ENCODE data around the gene KRTAP5-5.
A peak's percentile ranks its signal among the peaks of the same experiment; 100 is the strongest.

The KRTAP5-5 gene

DNA sequence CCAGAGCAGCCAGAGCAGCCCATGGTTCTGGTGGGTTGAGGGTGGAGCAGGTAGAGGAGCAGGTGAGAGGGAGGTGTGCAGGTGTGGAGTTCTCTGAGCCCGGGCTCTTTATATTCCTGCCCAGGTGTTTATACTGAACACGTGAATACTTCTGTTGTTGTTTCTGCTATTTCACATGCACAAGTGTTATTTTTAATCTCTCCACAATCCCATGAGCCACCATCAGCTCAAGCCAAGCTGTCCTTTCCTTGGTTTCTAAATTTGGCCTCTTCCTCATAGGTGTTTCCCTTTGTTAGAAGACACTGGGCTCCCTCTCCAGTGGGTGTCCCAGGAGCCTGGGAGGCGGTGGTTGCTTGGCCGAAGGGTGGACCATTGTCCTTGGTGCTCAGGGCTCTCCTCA is 21.2 kb upstream of the KRTAP5-5 start, which contains the start of gene KRTAP5-3:
Gene KRTAP5-3, minus strand, starts transcription at position 101 of the 400 bp plus-strand sequence. Its CDS starts 78 bp downstream, at position 23.
- no peak for TF ChIP-seq PAX5 (IDR thresholded peaks at IDR 0.05; ENCODE audit: insufficient read depth, low read length, severe bottlenecking)
- TF ChIP-seq TAF1 (IDR thresholded peaks at IDR 0.05; ENCODE audit: low read depth, low read length) = no peak
- no peak for TF ChIP-seq POLR2A (IDR thresholded peaks at IDR 0.05; ENCODE audit: low read depth, low read length)
- no peak for TF ChIP-seq POLR2AphosphoS5 (IDR thresholded peaks at IDR 0.05; ENCODE audit: low read depth, low read length)
- no peak for TF ChIP-seq SPI1 (IDR thresholded peaks at IDR 0.05; ENCODE audit: low read depth, low read length)
- no peak for TF ChIP-seq POU2F2 (IDR thresholded peaks at IDR 0.05; ENCODE audit: low read depth, low read length)
- DNase-seq (ENCODE audit: insufficient read length, low spot score) = no peak
- FAIRE-seq = no peak

DNA sequence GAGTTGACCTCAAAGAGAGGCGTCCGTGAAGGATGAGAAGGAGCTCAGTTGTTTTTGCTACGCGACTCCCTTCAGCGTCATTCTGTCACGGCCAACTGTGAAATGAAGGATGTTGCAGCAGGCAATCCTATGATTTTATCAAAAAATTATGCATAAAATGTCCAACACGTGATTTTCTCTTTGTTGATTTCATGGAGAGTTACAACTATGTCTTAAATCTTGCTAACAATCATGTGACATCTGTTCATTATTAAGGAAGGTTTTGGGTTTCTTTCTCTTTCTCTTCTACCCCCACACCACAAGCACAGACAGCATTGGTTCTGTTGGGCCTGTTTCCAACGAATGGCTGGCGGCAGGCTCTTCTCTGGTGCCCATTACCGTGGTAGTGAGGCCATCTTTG is 11.3 kb upstream of the KRTAP5-5 start:
- DNase-seq (ENCODE audit: insufficient read length, low spot score) = no peak
- FAIRE-seq = no peak
- TF ChIP-seq TAF1 (IDR thresholded peaks at IDR 0.05; ENCODE audit: low read depth, low read length) (no peak), POU2F2 (IDR thresholded peaks at IDR 0.05; ENCODE audit: low read depth, low read length) (no peak), SPI1 (IDR thresholded peaks at IDR 0.05; ENCODE audit: low read depth, low read length) (no peak), POLR2A (IDR thresholded peaks at IDR 0.05; ENCODE audit: low read depth, low read length) (no peak), POLR2AphosphoS5 (IDR thresholded peaks at IDR 0.05; ENCODE audit: low read depth, low read length) (no peak), PAX5 (IDR thresholded peaks at IDR 0.05; ENCODE audit: insufficient read depth, low read length, severe bottlenecking) (no peak)

DNA sequence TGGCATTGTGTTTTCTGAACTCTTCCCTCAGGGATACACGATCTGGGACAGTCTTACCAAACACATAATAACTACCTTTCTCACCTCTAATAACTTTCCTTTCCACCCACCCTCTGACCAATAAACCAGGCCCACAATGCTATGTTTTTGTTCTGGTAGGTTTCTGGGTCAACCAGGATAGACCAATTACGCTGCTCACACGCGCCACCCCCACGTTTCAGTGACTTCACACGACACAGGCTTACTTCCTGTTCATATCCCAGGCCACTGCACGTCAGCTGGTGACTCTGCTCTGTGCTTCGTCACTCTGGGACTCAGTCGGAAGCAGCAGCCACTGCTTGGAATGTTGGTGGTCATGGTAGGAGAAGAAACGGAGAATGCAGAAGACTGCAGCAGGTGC is 10.1 kb upstream of the KRTAP5-5 start:
- FAIRE-seq (no peak), DNase-seq (ENCODE audit: insufficient read length, low spot score) (no peak)
- TF ChIP-seq SPI1 (IDR thresholded peaks at IDR 0.05; ENCODE audit: low read depth, low read length) (no peak), PAX5 (IDR thresholded peaks at IDR 0.05; ENCODE audit: insufficient read depth, low read length, severe bottlenecking) (no peak), TAF1 (IDR thresholded peaks at IDR 0.05; ENCODE audit: low read depth, low read length) (no peak), POU2F2 (IDR thresholded peaks at IDR 0.05; ENCODE audit: low read depth, low read length) (no peak), POLR2AphosphoS5 (IDR thresholded peaks at IDR 0.05; ENCODE audit: low read depth, low read length) (no peak), POLR2A (IDR thresholded peaks at IDR 0.05; ENCODE audit: low read depth, low read length) (no peak)

DNA sequence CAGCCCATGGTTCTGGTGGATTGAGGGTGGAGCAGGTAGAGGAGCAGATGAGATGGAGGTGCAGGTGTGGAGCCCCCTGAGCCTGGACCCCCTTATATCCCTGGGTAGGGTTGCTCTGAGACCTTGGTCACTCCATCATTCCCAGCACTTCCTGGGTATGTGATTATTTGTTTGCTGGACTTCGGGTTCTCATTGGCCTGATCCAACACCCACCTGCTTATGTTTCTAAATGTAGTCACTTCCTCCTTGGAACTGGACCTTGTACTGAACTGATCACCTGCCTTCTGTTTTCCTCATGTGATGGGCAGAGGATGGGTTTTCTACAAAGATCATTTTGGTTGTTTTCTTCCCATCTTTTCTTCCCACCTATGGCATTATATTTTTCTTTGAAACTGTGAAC is 7.5 kb upstream of the KRTAP5-5 start, which contains the start of gene KRTAP5-4:
Gene KRTAP5-4, minus strand, starts transcription at position 53 of the 400 bp plus-strand sequence. Its CDS starts 45 bp downstream, at position 8.
- TF ChIP-seq POU2F2 (IDR thresholded peaks at IDR 0.05; ENCODE audit: low read depth, low read length) (no peak), SPI1 (IDR thresholded peaks at IDR 0.05; ENCODE audit: low read depth, low read length) (0 out of 2 replicates have a peak, but pooled peaks have one; percentile 8)
- FAIRE-seq = no peak
- no peak for DNase-seq (ENCODE audit: insufficient read length, low spot score)

DNA sequence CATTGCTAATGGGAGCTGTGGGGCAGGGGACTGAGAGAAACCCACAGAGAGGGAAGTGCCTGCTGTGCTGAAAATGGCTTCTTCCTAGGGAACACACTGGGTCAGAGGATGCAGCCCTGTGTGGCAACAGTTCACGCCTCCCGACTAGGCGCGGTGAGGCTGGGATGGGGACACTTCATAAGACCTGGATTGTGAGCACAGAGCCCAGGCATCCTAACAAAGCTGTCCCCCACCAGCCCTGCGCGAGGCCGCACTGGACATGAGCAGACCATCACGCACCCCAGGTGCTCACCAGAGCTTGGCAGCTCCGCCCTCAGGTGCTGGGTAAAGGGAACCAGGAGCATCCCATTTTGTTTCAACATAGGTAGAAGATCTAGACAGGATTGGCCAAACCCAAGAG is 5.9 kb upstream of the KRTAP5-5 start:
- FAIRE-seq = no peak
- TF ChIP-seq POLR2A (IDR thresholded peaks at IDR 0.05; ENCODE audit: low read depth, low read length) (no peak), SPI1 (IDR thresholded peaks at IDR 0.05; ENCODE audit: low read depth, low read length) (no peak), PAX5 (IDR thresholded peaks at IDR 0.05; ENCODE audit: insufficient read depth, low read length, severe bottlenecking) (no peak), TAF1 (IDR thresholded peaks at IDR 0.05; ENCODE audit: low read depth, low read length) (no peak), POLR2AphosphoS5 (IDR thresholded peaks at IDR 0.05; ENCODE audit: low read depth, low read length) (no peak), POU2F2 (IDR thresholded peaks at IDR 0.05; ENCODE audit: low read depth, low read length) (no peak)
- DNase-seq (ENCODE audit: insufficient read length, low spot score) = no peak

DNA sequence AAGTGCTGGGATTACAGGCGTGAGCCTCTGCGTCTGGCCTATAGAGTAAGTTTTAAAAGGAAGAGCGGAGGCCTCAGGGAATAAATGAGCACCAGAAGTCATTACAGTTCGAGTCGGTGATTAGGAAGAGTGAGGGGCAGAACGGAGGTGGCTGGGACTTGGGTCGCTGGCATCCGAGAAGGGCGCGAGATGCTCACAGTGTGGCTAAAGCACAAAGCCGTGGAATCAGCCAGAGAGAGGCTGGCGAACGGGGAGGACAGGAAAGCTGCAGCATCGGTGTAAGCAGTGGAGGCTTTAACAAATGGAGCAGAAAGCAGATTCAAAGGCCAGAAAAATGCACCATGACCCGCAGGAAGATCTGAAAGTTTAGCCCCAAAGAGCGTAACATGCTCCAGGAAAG is 5.0 kb upstream of the KRTAP5-5 start:
- DNase-seq (ENCODE audit: insufficient read length, low spot score) = no peak
- no peak for FAIRE-seq
- TF ChIP-seq POLR2AphosphoS5 (IDR thresholded peaks at IDR 0.05; ENCODE audit: low read depth, low read length) = no peak
- no peak for TF ChIP-seq PAX5 (IDR thresholded peaks at IDR 0.05; ENCODE audit: insufficient read depth, low read length, severe bottlenecking)
- no peak for TF ChIP-seq TAF1 (IDR thresholded peaks at IDR 0.05; ENCODE audit: low read depth, low read length)
- no peak for TF ChIP-seq POLR2A (IDR thresholded peaks at IDR 0.05; ENCODE audit: low read depth, low read length)
- no peak for TF ChIP-seq POU2F2 (IDR thresholded peaks at IDR 0.05; ENCODE audit: low read depth, low read length)
- no peak for TF ChIP-seq SPI1 (IDR thresholded peaks at IDR 0.05; ENCODE audit: low read depth, low read length)

DNA sequence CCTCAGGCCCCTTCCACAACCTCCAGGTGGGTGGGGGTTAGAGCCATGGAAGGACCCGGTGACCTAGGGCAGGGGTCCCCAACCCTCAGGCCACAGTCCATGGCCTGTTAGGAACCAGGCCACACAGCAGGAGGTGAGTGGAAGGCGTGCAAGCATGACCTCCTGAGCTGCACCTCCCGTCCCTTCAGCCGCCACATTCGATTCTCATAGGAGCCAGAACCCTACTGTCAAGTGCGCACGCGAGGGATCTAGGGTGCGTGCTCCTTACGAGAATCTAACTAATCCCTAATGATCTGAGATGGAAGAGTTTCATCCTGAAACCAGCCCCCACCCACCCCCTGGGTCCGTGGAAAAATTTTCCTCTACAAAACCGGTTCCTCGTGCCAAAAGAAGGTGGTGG is 4.0 kb upstream of the KRTAP5-5 start:
- FAIRE-seq (no peak), DNase-seq (ENCODE audit: insufficient read length, low spot score) (no peak)
- TF ChIP-seq POLR2AphosphoS5 (IDR thresholded peaks at IDR 0.05; ENCODE audit: low read depth, low read length) = no peak
- no peak for TF ChIP-seq POLR2A (IDR thresholded peaks at IDR 0.05; ENCODE audit: low read depth, low read length)
- no peak for TF ChIP-seq TAF1 (IDR thresholded peaks at IDR 0.05; ENCODE audit: low read depth, low read length)
- no peak for TF ChIP-seq SPI1 (IDR thresholded peaks at IDR 0.05; ENCODE audit: low read depth, low read length)
- no peak for TF ChIP-seq PAX5 (IDR thresholded peaks at IDR 0.05; ENCODE audit: insufficient read depth, low read length, severe bottlenecking)
- TF ChIP-seq POU2F2 (IDR thresholded peaks at IDR 0.05; ENCODE audit: low read depth, low read length) = no peak

DNA sequence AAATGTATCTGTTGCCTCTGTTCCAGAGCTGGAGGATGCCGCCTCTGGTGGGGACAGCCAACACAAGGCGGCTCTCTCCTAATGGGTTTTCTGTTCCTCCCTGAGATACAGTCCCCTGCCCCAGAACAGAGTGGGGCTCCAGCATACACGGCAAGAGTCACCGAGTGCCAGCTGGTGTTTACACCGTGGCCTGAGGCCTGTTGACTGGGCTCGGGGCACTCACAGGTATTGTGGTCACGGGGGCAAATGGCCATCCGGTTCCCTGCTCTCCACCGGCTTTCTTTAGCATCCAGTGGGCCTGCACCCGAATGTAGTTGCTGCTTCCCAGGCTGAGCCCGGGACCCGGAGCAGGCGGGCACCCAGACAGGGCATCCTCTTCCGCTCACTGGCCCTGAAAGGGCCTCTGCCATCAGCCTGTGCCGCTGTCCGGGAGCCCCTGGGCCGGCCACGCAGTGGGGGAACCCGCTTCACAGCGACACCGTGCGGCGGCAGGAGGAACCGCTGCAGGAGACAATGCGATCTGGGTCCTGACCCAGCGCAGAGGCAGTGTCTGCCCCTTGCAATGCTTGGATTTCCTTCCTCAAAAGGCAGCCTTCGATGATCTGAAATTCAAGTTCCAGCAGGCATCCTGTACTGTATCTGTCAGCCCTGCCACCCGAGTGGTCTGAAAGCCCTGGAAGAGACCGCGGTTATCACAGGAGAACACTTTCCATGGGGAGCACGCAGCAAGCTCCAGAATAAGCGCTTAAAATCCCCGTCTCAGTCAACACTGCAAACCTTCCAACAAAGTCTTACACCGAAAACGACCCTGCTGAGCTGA is 859 bp upstream of the KRTAP5-5 start:
- DNase-seq (ENCODE audit: insufficient read length, low spot score) (peak; percentile 88), FAIRE-seq (peak; percentile 97)
- TF ChIP-seq POLR2A (IDR thresholded peaks at IDR 0.05; ENCODE audit: low read depth, low read length) (no peak), PAX5 (IDR thresholded peaks at IDR 0.05; ENCODE audit: insufficient read depth, low read length, severe bottlenecking) (no peak), POLR2AphosphoS5 (IDR thresholded peaks at IDR 0.05; ENCODE audit: low read depth, low read length) (no peak), POU2F2 (IDR thresholded peaks at IDR 0.05; ENCODE audit: low read depth, low read length) (no peak), SPI1 (IDR thresholded peaks at IDR 0.05; ENCODE audit: low read depth, low read length) (no peak), TAF1 (IDR thresholded peaks at IDR 0.05; ENCODE audit: low read depth, low read length) (no peak)

DNA sequence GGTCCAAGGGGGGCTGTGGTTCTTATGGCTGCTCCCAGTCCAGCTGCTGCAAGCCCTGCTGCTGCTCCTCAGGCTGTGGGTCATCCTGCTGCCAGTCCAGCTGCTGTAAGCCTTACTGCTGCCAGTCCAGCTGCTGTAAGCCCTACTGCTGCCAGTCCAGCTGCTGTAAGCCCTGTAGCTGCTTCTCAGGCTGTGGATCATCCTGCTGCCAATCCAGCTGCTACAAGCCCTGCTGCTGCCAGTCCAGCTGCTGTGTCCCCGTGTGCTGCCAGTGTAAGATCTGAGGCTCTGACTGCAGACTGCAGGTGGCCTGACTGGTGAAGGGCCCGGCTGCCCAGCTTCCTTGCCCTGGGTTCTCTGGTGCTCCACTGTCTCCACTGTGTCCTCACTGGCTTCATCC is 696 bp downstream of the KRTAP5-5 start:
- TF ChIP-seq SPI1 (IDR thresholded peaks at IDR 0.05; ENCODE audit: low read depth, low read length) = no peak
- no peak for TF ChIP-seq TAF1 (IDR thresholded peaks at IDR 0.05; ENCODE audit: low read depth, low read length)
- TF ChIP-seq POU2F2 (IDR thresholded peaks at IDR 0.05; ENCODE audit: low read depth, low read length) = no peak
- no peak for TF ChIP-seq PAX5 (IDR thresholded peaks at IDR 0.05; ENCODE audit: insufficient read depth, low read length, severe bottlenecking)
- no peak for TF ChIP-seq POLR2AphosphoS5 (IDR thresholded peaks at IDR 0.05; ENCODE audit: low read depth, low read length)
- TF ChIP-seq POLR2A (IDR thresholded peaks at IDR 0.05; ENCODE audit: low read depth, low read length) = no peak
- no peak for FAIRE-seq
- DNase-seq (ENCODE audit: insufficient read length, low spot score) = no peak

Measured in GM12891 (cell line).